ENCODE data around the gene CLCF1. TPM values are rescaled to one million over a fixed set of nuclear protein-coding genes. Genes with fewer than 3 reads are reported as not detected.
"Not testable (repeated sequence)": the region's sequence is repeated elsewhere in the genome, so short reads cannot be mapped to it uniquely, and the experiment has no call there.

The CLCF1 gene
- total RNA-seq, 1 donor from 2014 or later, result 0.63 TPM

DNA sequence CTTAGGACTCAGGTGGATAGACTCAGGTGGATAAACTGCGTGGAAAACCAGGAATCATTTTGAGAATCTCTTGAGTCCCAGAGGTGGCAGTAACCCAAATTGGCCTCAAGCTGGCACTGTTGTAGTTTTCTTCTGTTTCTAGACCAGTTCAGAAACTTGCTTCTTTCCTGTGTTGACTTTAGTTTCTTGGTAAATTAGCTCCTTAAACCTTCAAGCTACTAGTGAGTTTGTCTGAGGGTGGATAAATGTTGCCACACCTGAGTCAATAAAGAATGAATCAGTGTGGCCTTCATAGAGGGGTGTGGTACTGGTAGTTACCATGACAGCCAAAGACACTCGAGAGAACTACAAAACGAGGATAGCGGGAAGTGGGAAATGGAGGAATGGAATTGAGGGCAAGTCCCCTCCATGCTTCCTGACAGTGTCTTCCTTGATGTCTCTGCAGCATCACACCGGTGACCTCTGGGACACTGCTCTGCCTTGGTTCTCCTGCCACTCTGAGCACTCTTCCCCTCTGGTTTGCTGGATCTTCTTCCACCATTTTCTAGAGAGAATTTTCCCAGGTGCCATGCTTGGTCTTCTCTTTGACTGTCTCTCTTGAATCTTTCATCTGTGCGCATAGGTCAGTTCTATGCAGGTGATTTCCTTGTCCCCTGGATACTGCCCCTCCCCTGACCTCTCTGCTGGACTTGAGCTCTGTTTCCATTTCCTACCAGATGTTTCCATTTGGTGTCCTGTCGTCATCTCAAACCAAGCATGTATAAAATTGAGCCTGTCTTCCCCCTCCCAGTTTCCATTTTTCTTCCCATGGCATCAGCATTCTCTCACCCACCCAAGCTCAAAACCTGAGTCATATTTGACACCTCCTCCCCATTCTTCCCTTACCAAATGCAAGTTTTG, 27.2 kb downstream of the CLCF1 start:
- Mint-ChIP-seq H3K36me3 (ENCODE audit: low read depth) (no peaks in the 10 kb centered on the region), H3K4me1 (peaks cover 28% of the 10 kb centered on the region), H3K4me3 (peak overlapping the region; percentile 49), H3K9me3 (peaks cover 3% of the 10 kb centered on the region), H3K27me3 (no peaks in the 10 kb centered on the region), H3K27ac (peak overlapping the region; percentile 88)
- intact Hi-C loops (cut with micrococcal nuclease), result loop anchor here (1.0 kb wide), 1 partner anchor 36 kb away; no protein-coding TSS in a partner anchor
- peak; percentile 73 for DNase-seq

DNA sequence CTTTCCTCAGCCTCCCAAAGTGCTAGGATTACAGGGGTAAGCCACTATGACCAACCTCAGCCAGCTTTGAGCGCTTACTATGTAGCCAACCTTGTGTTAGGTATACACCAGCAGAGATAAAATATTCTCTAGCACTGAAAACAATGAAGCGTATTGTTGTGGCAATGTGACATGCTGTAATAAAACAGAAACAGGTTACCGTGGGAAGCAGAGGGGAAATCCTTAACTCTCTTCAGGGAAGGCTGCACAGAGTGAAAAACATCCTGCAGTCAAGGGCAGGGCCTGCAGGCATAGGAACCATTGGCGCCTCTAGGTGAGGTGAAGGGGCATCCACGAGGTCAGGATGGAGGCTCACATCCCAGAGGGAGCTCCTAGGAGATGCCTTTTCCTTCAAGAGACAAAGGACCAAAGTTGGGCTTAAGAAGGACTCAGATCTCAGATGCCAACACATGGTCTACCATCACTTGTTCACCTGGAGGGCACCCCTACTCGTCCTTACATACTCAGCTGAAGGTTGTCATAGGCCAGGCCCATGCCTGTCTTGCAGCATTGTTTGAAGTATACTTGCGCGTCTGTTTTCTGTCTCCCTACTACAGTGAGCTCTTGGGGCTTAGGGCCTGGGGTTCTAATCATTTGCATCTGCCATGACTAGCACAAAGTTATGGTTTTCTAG, 28.0 kb downstream of the CLCF1 start:
- peak overlapping the region; percentile 88 for H3K27ac Mint-ChIP-seq
- intact Hi-C loops (cut with micrococcal nuclease), result loop anchor here (1.0 kb wide), 1 partner anchor 37 kb away; no protein-coding TSS in a partner anchor
- peak overlapping the region; percentile 49 for H3K4me3 Mint-ChIP-seq
- peaks cover 28% of the 10 kb centered on the region for H3K4me1 Mint-ChIP-seq
- peaks cover 3% of the 10 kb centered on the region for H3K9me3 Mint-ChIP-seq
- DNase-seq, result peak; percentile 69
- H3K27me3 Mint-ChIP-seq, result no peaks in the 10 kb centered on the region
- no peaks in the 10 kb centered on the region for H3K36me3 Mint-ChIP-seq (ENCODE audit: low read depth)

DNA sequence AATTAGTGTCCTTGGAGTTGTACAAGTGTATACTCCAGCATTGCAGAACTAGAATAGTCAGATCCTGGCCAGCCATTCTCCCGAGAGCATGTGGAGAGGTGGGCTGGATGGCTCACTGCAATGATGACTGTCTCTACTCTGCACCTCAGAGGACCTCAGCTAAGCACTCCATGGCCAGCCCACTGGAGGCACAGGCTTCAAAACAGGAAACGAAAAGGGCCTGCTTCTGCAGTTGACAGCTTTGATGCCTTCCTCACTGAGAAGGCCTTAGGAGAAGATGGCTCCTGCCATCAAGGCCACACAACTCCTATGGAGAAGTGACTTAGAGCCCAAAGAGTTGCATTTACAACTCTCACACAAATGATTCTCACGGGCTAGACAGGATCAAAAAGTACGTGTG, 29.1 kb downstream of the CLCF1 start:
- peak overlapping the region; percentile 28 for H3K4me3 Mint-ChIP-seq

DNA sequence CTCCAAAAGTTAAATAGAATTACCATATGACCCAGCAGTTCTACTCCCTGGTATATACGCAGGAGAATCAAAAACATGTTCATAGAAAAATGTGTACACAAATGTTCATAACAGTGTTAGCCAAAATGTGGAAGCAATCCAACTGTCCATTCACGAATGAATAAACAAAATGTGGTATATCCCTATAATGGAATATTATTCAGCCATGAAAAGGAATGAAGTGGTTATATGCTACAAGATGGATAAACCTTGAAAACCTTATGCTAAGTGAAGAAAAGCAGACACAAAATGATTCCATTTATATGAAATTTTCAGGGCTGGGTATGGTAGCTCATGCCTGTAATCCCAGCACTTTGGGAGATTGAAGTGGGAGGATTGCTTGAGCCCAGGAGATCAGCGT, 36.1 kb downstream of the CLCF1 start:
- no peaks in the 10 kb centered on the region for H3K36me3 Mint-ChIP-seq (ENCODE audit: low read depth)
- no peak overlapping the region for H3K27ac Mint-ChIP-seq
- H3K9me3 Mint-ChIP-seq, result no peaks in the 10 kb centered on the region
- DNase-seq, result no peak
- H3K4me1 Mint-ChIP-seq, result no peaks in the 10 kb centered on the region
- no peak overlapping the region for H3K4me3 Mint-ChIP-seq
- no peaks in the 10 kb centered on the region for H3K27me3 Mint-ChIP-seq
- intact Hi-C loops (cut with micrococcal nuclease), result no loop called here

More for the DNA sequence above, 29.1 kb downstream of the CLCF1 start:
- Mint-ChIP-seq H3K9me3 (peaks cover 3% of the 10 kb centered on the region), H3K36me3 (ENCODE audit: low read depth) (no peaks in the 10 kb centered on the region), H3K4me1 (peaks cover 27% of the 10 kb centered on the region), H3K27me3 (no peaks in the 10 kb centered on the region), H3K27ac (peak overlapping the region; percentile 85)
- peak; percentile 75 for DNase-seq
- intact Hi-C loops (cut with micrococcal nuclease), result no loop called here

DNA sequence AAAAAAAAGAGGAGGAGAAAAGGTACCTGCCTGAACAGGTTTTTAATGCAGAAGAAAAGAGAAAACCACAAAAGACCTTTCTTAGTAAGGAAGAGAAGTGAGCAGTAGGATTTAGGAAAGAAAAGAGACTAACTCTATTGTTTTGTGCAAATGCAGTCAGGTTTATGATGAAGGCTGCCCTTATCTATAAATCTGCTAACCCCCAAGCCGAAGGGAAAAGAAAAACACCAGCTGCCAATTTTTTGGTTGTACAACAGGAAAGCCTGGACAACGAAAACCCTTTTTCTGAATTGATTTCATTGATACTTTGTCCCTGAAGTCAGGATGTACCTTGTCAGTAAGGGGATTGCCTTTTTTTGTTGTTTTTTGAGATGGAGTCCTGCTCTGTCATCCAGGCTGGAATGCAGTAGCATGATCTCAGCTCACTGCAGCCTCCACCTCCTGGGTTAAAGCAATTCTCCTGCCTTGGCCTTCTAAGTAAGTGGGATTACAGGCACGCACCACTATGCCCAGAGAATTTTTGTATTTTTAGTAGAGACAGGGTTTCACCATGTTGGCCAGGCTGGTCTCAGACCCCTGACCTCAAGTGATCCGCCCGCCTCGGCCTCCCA, 41.2 kb downstream of the CLCF1 start:
- intact Hi-C loops (cut with micrococcal nuclease), result no loop called here
- DNase-seq, result no peak
- Mint-ChIP-seq H3K4me1 (no peaks in the 10 kb centered on the region), H3K36me3 (ENCODE audit: low read depth) (no peaks in the 10 kb centered on the region), H3K9me3 (no peaks in the 10 kb centered on the region), H3K4me3 (no peak overlapping the region), H3K27me3 (no peaks in the 10 kb centered on the region), H3K27ac (no peak overlapping the region)

DNA sequence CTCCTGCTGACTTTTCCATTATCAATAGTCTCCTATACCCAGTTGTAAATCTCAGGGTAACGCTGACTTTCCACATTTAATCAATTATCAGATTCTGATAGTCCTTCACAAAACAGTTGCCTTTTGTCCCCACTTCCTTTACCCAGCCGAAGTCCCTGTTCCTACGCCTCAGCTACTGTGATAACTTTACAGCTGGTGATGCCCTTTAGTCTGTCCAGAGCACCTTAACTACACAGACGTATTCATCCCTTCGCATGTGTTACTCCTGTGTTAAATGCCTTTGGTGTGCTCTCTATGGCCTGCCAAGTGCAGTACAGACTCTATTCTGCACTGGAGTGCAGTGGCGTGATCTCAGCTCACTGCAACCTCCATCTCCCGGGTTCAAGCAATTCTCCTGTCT, 49.9 kb downstream of the CLCF1 start:
- H3K4me1 Mint-ChIP-seq, result peaks cover 3% of the 10 kb centered on the region
- intact Hi-C loops (cut with micrococcal nuclease), result no loop called here
- H3K27ac Mint-ChIP-seq, result no peak overlapping the region

DNA sequence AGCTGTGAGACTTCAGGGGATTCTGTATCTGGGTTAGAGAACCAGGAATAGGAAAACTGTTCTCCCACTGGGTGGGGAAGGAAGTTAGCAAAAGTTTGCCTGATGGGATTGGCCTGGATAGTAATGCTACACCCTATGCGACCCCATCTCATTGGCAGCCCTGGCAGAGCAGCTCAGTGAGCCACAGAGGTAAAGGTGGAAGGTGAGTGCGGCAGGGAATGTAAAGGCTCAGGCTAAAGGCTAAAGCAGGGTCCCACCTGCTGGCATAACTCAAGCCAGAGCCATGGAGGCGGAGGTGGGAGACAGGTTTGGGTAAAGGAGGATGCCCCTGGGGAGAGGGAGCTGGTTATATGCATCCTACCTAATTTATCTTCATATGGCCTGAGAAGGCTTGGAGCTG, 51.3 kb downstream of the CLCF1 start:
- peaks cover 4% of the 10 kb centered on the region for H3K36me3 Mint-ChIP-seq (ENCODE audit: low read depth)
- peak; percentile 53 for DNase-seq
- peaks cover 10% of the 10 kb centered on the region for H3K4me1 Mint-ChIP-seq
- H3K9me3 Mint-ChIP-seq, result no peaks in the 10 kb centered on the region
- H3K27me3 Mint-ChIP-seq, result peaks cover 6% of the 10 kb centered on the region
- no peak overlapping the region for H3K4me3 Mint-ChIP-seq
- H3K27ac Mint-ChIP-seq, result no peak overlapping the region
- intact Hi-C loops (cut with micrococcal nuclease), result no loop called here

More for the DNA sequence above, 49.9 kb downstream of the CLCF1 start:
- Mint-ChIP-seq H3K36me3 (ENCODE audit: low read depth) (no peaks in the 10 kb centered on the region), H3K27me3 (peaks cover 2% of the 10 kb centered on the region), H3K9me3 (no peaks in the 10 kb centered on the region), H3K4me3 (no peak overlapping the region)
- no peak for DNase-seq

DNA sequence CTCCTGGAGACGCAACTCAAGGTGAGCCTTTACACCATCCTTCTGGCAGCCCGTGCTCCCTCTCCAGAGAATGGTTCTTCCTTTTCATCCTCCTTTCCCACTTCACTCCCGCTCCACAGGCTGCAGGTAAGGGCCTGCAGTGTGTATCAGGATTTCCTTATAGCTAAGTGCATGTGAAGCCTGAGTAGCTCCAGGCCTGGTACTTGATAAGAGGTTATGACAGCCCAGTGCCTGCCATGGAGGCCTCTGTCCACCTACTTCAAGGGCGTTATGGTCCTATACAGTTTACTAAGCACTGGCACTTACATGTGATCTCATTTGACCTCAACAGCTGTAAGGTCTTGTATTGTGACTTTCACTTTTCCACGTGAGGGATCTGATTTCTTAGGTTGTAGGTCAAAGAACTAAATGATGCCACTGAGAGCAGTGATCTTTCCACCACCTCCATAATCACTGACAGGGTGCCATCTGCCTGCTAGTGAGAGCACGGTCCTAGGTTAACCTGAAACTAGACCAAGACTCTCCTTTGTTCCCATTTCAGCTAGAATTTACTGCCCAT, 52.0 kb downstream of the CLCF1 start:
- intact Hi-C loops (cut with micrococcal nuclease), result no loop called here
- H3K9me3 Mint-ChIP-seq, result no peaks in the 10 kb centered on the region
- H3K36me3 Mint-ChIP-seq (ENCODE audit: low read depth), result peaks cover 4% of the 10 kb centered on the region
- H3K4me3 Mint-ChIP-seq, result no peak overlapping the region
- H3K27me3 Mint-ChIP-seq, result peaks cover 6% of the 10 kb centered on the region
- peaks cover 12% of the 10 kb centered on the region for H3K4me1 Mint-ChIP-seq
- H3K27ac Mint-ChIP-seq, result no peak overlapping the region
- peak; percentile 53 for DNase-seq

DNA sequence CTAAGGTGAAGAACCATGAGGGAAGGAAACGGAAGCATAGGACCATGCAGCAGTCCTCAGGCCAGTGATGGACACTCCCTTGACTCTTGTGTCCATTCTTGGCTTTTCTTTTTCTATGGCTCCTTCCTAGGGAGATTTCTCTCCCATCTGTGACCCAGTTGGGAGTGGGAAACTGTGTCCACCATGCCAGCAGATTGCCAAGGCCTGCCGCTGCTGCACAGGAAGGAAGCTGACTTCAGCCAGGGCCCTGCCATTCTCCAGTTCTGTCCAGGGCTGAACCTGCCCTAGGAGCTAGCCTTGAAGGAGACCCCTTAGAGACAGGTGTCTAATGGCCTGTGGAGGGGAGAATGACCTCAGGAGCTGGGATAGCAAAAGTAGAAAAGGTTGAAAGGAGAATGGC, 52.7 kb downstream of the CLCF1 start:
- Mint-ChIP-seq H3K36me3 (ENCODE audit: low read depth) (peaks cover 4% of the 10 kb centered on the region), H3K27me3 (peaks cover 6% of the 10 kb centered on the region), H3K4me1 (peaks cover 13% of the 10 kb centered on the region), H3K4me3 (no peak overlapping the region), H3K9me3 (no peaks in the 10 kb centered on the region), H3K27ac (no peak overlapping the region)
- intact Hi-C loops (cut with micrococcal nuclease), result no loop called here
- DNase-seq, result peak; percentile 51

DNA sequence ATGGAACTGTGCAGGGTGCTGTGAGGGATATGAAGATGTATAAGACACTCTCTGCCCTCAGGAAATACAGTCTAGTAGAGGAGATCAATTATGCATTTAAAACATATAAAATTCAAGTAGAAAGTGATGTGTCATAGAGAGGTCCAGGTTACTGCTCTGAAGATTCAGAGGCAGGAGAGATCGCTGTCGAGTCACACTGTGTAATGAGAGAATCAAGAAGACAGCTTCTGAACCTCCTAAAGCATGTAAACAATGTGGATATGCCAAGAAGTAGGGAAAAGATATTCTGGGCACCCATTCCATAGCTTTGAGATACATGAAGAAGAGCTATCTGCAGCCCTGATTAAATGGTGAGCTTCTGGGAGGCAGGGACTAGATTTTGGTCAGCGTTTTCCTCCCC, 53.4 kb downstream of the CLCF1 start:
- Mint-ChIP-seq H3K9me3 (no peaks in the 10 kb centered on the region), H3K36me3 (ENCODE audit: low read depth) (peaks cover 4% of the 10 kb centered on the region), H3K27me3 (peaks cover 6% of the 10 kb centered on the region), H3K27ac (no peak overlapping the region), H3K4me1 (peaks cover 14% of the 10 kb centered on the region), H3K4me3 (no peak overlapping the region)
- intact Hi-C loops (cut with micrococcal nuclease), result no loop called here
- no peak for DNase-seq

DNA sequence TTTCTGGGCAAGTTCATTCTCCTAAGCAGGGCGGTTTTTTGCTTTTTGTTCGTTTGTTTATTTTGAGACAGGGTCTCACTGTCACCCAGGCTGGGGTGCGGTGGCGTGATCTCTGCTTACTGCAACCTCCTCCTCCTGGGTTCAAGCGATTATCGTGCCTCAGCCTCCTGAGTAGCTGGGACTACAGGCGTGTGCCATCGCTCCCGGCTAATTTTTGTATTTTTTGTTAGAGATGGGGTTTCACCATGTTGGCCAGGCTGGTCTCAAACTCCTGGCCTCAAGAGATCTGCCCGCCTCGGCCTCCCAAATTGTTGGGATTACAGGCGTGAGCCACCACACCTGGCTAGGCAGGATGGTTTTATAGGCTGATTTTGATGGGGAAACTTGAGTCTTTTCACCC, 54.5 kb downstream of the CLCF1 start:
- H3K36me3 Mint-ChIP-seq (ENCODE audit: low read depth); H3K27ac Mint-ChIP-seq; H3K27me3 Mint-ChIP-seq; intact Hi-C loops (cut with micrococcal nuclease); H3K9me3 Mint-ChIP-seq: not testable (repeated sequence)
- peak; percentile 53 for DNase-seq
- Mint-ChIP-seq H3K4me1 (peaks cover 17% of the 10 kb centered on the region), H3K4me3 (peak overlapping the region; percentile 98)

DNA sequence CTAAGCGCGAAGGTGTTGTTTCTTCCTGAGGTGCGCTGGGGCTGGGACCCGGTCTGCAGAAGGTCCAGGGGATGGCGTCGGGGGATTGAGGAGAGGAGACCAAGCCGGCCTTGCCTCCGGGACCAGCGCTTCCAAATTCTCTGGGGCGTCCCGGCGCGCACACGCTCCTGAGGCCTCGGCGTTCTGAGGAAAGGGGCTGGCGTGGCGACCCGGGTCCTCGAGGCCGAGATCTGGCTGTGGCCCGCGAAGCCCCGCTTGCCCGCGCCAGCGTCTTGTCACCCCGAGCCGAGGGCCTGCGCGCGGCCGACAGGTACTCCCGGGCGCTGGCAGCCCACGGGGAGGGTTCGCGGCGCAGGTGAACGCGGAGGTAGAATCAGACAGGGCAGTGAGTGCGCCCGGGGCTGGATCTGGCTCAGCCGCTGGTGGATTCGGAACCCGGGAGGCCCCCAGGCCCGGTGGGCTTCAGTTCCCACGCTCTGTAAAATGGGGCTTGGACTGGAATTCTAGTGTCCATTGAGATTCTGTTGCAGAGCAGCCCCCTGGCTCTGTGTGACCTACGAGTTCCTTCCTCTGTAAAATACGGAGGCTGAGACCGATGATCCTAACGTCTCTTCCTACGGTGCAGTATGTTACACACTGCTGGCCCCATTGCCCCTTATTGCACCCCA, 55.4 kb downstream of the CLCF1 start:
- intact Hi-C loops (cut with micrococcal nuclease), result loop anchor here (1.0 kb wide), 6 partner anchors 30 to 237 kb away; partner anchors contain the start of gene GRK2
- Mint-ChIP-seq H3K27me3 (peaks cover 6% of the 10 kb centered on the region), H3K9me3 (no peaks in the 10 kb centered on the region), H3K4me3 (peak overlapping the region; percentile 98), H3K36me3 (ENCODE audit: low read depth) (peaks cover 4% of the 10 kb centered on the region), H3K27ac (peak overlapping the region; percentile 99), H3K4me1 (peaks cover 23% of the 10 kb centered on the region)
- no peak for DNase-seq

DNA sequence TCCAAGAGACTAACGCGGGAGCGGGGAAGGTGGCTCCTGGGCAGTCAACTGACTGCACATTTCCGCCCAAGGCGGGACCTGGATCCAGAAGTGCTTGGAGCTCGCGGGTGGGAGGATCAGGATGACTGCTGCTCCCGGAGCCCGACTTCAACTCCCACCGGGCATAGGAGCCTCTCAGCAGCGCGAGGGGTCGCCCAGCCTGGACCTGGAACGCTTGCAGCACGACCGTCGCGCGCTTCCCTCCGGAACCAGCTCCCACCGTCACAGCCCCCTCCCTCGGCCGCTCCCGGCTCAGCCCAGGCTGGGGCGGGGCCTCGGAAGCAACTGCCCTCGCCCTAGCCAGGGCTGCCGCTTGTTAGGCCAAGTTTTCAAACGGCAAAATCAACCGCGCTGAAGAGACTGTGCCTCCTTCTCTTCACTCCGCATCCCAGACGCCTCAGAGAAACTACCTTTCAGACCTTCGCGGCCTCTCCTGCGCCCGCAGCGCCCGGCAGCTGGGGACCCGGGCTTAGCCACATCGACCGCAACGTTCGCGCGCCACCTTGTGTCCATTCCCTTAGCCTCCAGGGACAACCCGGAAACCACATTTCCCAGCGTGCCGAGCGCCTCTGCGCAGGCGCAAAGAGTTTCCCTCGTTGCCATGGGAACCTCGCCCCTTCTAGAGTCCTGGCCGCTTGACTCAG, 56.1 kb downstream of the CLCF1 start:
- intact Hi-C loops (cut with micrococcal nuclease), result loop anchor here (1.0 kb wide), 6 partner anchors 29 to 236 kb away; partner anchors contain the start of gene GRK2
- Mint-ChIP-seq H3K36me3 (ENCODE audit: low read depth) (peaks cover 4% of the 10 kb centered on the region), H3K4me1 (peaks cover 30% of the 10 kb centered on the region), H3K27me3 (peaks cover 6% of the 10 kb centered on the region), H3K27ac (peak overlapping the region; percentile 99), H3K4me3 (peak overlapping the region; percentile 98), H3K9me3 (no peaks in the 10 kb centered on the region)
- DNase-seq, result peak; percentile 100
